NB4 (cell line): ENCODE data around the gene NHP2.

Experiments used
- DNase-seq: peaks from one replicate; pipeline ENCODE4 v3.0.0; 2010; ENCODE audit warnings: low read depth
- H3K4me3 ChIP-seq: one replicate; pipeline ENCODE4 v1.5.1; 2011; ENCODE audit warnings: mild to moderate bottlenecking, low read depth, low read length, moderate library complexity
- CTCF ChIP-seq: IDR thresholded peaks from one replicate; pipeline ENCODE4 v1.5.1; 2012; ENCODE audit warnings: low read depth, low read length
- MYC ChIP-seq: IDR thresholded peaks from 2 replicates; pipeline ENCODE4 v1.6.1; 2011; ENCODE audit warnings: low read depth, low read length
- POLR2A ChIP-seq: IDR thresholded peaks from 2 replicates; pipeline ENCODE4 v1.6.1; 2011; ENCODE audit warnings: mild to moderate bottlenecking; ENCODE audit not compliant: insufficient read length; ENCODE audit errors: extremely low read depth
- TF ChIP-seq, protein P1 (sequence below): IDR thresholded peaks from 2 replicates; pipeline ENCODE4 v1.6.1; 2011; ENCODE audit warnings: low read depth, low read length

NHP2 gene

DNA sequence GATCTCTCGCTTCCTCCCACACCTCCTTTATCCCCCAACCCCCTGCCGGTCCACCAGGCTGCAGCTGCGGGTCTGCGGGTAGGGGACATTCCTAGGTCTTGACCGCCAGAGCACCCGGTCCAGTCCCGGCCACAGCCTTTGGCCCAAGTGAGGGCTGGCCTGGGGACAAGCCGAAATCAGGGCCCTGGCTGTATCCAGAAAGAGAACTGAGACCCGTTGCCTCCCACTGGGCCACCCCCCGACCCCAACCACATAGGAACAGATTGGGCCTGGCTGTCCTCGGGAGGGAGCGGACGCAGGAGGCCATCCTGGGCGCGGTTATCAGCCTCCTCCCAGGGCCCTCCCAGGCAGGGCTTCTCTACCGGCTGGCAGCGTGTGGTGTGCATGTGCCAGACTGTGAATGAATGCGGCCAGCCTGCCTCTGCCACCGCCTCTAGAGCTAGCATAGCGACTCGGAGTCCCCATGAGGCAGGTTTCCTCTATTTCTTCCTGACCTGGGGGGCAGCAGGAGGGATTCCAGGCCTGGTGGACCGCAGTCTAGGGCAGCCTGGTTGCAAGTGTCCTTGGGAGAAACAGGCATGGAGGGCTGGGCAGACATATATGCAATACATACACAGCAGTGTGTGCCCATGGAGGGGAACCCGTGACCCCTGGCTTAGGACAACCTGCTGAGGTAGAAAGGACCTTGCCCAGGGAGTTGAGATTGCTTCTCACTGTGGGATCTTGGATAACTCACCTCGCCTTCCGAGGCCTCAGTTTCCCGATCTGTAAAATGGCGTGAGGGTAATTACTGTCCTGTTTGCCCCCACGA, 39.2 kb downstream of the NHP2 start:
- H3K4me3 ChIP-seq, result no peak overlapping the region
- peak; percentile 40 for DNase-seq
- TF ChIP-seq CTCF (no peak), MYC (no peak), POLR2A (no peak)
- TF ChIP-seq, protein P1, sequence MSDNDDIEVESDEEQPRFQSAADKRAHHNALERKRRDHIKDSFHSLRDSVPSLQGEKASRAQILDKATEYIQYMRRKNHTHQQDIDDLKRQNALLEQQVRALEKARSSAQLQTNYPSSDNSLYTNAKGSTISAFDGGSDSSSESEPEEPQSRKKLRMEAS, result no peak

- H3K4me3 ChIP-seq, result no peak overlapping the region
- TF ChIP-seq CTCF (no peak), MYC (no peak), POLR2A (no peak)
- TF ChIP-seq, protein P1, result no peak
- DNase-seq, result peak; percentile 23
Measured at GRCh38 chr5:178113841-178114324, 39.8 kb downstream of the NHP2 start.

DNA sequence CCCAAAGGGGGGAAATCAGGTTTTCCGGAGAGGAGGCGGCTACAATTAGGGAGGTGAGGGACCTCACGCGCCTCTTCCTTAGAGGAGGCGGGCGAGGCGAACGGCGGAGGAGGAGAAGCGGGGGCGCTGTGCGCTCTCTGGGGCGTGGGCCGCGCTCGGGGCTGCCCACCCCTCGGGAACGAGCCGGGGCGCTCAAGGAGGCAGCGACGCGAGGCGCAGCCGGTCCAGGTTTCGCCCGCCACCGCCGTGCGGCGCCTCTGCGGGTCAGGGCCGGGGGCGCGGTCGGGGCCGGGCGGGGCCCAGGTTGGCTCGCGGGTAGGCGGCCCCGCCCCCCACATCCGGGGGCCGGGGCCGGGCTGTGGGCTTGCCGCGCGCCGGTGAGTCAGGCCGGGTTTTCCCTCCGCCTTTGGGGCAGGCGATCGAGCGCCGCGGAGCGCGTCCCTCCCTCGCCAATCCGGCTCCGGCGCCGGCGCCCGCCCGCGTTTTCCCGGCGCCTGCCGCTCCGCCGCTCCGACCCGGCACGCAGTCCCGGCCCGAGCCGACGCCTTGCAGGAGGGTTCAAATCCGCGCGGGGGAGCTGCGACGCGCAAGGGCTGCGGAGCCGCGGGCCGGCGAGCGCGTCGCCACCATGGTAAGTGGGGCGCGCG, 40.4 kb downstream of the NHP2 start, which contains the start of gene N4BP3:
Gene N4BP3 (plus strand): TSS at position 392 of the 647 bp plus-strand sequence. CDS start 6,052 bp downstream, outside the sequence.
- TF ChIP-seq CTCF (no peak), POLR2A (no peak), MYC (peak; percentile 37; the same call in 1 of the 2 replicates)
- TF ChIP-seq, protein P1, result 0 out of 2 replicates have a peak, but pooled peaks have one; percentile 19
- DNase-seq, result peak; percentile 80
- H3K4me3 ChIP-seq, result no peak within 1 kb of the TSS

DNA sequence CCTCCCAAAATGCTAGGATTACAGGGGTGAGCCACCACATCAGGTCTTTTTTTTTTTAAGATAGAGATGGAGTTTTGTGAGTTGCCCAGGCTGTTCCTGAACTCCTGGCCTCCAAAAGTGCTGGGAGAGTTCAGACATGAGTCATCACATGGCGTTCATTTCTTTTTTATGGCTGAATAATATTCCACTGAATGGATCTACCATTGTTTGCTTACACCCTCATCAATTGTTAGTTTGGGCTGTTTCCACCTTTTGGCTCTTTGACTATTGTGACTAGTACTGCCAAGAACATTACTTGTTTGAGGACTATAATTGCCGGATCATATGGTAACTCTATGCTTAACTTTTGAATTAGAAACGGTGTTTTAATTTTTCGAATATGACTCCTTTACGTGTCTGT, 41.1 kb downstream of the NHP2 start:
- TF ChIP-seq, protein P1, result no peak
- TF ChIP-seq MYC (no peak), POLR2A (no peak), CTCF (no peak)
- DNase-seq, result no peak
- no peak overlapping the region for H3K4me3 ChIP-seq

DNA sequence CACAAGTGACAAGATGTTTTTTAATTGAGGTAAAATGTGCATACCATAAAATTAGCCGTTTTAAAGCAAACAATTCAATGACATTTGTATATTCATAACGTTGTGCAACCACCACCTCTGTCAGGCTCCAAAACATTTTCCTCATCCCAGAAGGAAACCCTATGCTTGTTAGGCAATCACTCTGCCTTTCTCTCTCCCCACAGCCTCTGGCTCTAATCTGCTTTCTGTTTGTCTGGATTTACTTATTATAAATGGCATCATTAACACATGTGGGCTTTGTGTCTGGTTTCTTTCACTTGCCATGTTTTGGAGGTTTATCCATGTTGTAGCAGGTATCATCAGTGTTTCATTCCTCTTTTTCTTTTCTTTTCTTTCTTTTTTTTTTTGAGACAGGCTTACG, 41.8 kb downstream of the NHP2 start:
- H3K4me3 ChIP-seq, result no peak overlapping the region
- no peak for DNase-seq
- no peak for TF ChIP-seq POLR2A
- TF ChIP-seq, protein P1, result no peak
- no peak for TF ChIP-seq MYC
- no peak for TF ChIP-seq CTCF
